Type B pancreatic cell (in vitro differentiated cells): ENCODE results near the gene HSD17B12. TPM values are rescaled to one million over a fixed set of nuclear protein-coding genes. Genes with fewer than 3 reads are reported as not detected.

ENCODE experiments used
- DNase-seq: peaks from one replicate; pipeline ENCODE4 v3.0.0; 2021; ENCODE audit warnings: mixed read lengths; ENCODE audit not compliant: unreplicated experiment; ENCODE audit errors: extremely low spot score
- H3K27ac Mint-ChIP-seq: 2 replicates; pipeline ENCODE4 v1.8.0; 2021; ENCODE audit warnings: mild to moderate bottlenecking, mixed read lengths
- H3K27me3 Mint-ChIP-seq: 2 replicates; pipeline ENCODE4 v1.8.0; 2021; ENCODE audit warnings: mixed read lengths
- H3K36me3 Mint-ChIP-seq: 2 replicates; pipeline ENCODE4 v1.8.0; 2021; ENCODE audit warnings: mixed read lengths
- H3K4me1 Mint-ChIP-seq: one replicate; pipeline ENCODE4 v1.8.0; 2021; ENCODE audit warnings: mixed read lengths; ENCODE audit not compliant: unreplicated experiment
- H3K4me3 Mint-ChIP-seq: 2 replicates; pipeline ENCODE4 v1.8.0; 2021; ENCODE audit warnings: mild to moderate bottlenecking, mixed read lengths
- H3K9me3 Mint-ChIP-seq: 2 replicates; pipeline ENCODE4 v1.8.0; 2021; ENCODE audit warnings: mixed read lengths
- total RNA-seq: library from RNA; stranded (reverse); gene quantifications from 2 replicates; pipeline ENCODE4 v1.2.1, GENCODE V29; 2021; ENCODE audit warnings: low replicate concordance
- TF ChIP-seq, protein P1 (sequence below): fragments of 200-600 bp; sonication (generic); conservative IDR thresholded peaks from 2 replicates; pipeline ENCODE4 v1.5.0; 2021; ENCODE audit warnings: antibody characterized with exemption, mild to moderate bottlenecking

The HSD17B12 gene
- total RNA-seq, 1 donor from 2014 or later, result 99.0 TPM

DNA sequence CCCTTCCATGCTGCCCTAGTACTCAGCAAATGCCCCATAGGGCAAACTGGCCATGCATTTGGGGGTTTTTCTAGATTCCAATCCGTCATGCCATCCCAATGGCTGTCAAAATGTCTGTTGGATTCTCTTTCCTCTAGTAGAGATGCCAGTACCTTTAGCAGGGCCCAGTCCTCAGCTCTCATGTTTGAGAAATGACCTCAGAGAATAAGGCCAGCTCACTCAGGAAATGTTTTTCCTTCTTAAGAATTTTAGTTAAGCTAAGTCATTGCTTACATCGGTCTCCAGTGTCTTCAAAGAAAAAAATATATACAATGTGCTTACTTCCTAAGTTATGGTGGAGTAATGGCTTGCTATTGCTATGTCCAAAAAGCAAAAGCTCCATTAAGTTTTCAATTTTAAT lies 186.0 kb downstream of the HSD17B12 start:
- DNase-seq, result no peak

DNA sequence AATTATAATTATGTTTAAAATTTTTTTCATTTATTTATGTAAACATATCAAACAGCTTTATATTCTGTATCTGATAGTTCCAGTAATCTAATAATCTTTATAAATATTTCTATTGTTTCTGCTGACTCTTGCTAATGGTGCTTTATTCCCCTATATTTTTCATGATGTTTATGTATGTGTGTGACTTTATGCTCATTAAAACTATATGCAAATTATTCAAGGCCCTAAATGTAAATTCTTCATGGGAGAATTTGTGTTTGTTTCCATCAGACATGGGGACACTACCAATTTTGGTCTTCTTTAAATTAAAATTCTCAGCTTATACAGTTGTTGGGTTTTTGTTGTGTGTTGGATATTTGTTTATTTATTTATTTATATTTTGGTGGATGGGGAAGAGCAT lies 186.4 kb downstream of the HSD17B12 start:
- Mint-ChIP-seq H3K4me1 (no peaks in the 10 kb centered on the region), H3K27me3 (peaks cover 32% of the 10 kb centered on the region), H3K36me3 (no peaks in the 10 kb centered on the region), H3K9me3 (no peaks in the 10 kb centered on the region), H3K4me3 (no peak overlapping the region), H3K27ac (no peak overlapping the region)
- TF ChIP-seq, protein P1, sequence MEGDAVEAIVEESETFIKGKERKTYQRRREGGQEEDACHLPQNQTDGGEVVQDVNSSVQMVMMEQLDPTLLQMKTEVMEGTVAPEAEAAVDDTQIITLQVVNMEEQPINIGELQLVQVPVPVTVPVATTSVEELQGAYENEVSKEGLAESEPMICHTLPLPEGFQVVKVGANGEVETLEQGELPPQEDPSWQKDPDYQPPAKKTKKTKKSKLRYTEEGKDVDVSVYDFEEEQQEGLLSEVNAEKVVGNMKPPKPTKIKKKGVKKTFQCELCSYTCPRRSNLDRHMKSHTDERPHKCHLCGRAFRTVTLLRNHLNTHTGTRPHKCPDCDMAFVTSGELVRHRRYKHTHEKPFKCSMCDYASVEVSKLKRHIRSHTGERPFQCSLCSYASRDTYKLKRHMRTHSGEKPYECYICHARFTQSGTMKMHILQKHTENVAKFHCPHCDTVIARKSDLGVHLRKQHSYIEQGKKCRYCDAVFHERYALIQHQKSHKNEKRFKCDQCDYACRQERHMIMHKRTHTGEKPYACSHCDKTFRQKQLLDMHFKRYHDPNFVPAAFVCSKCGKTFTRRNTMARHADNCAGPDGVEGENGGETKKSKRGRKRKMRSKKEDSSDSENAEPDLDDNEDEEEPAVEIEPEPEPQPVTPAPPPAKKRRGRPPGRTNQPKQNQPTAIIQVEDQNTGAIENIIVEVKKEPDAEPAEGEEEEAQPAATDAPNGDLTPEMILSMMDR, result no peak
- DNase-seq, result no peak

More for the DNA sequence above, 186.0 kb downstream of the HSD17B12 start:
- H3K9me3 Mint-ChIP-seq, result no peaks in the 10 kb centered on the region
- no peak overlapping the region for H3K4me3 Mint-ChIP-seq
- H3K27me3 Mint-ChIP-seq, result peaks cover 29% of the 10 kb centered on the region
- TF ChIP-seq, protein P1, result no peak
- H3K4me1 Mint-ChIP-seq, result no peaks in the 10 kb centered on the region
- H3K27ac Mint-ChIP-seq, result no peak overlapping the region
- H3K36me3 Mint-ChIP-seq, result no peaks in the 10 kb centered on the region

DNA sequence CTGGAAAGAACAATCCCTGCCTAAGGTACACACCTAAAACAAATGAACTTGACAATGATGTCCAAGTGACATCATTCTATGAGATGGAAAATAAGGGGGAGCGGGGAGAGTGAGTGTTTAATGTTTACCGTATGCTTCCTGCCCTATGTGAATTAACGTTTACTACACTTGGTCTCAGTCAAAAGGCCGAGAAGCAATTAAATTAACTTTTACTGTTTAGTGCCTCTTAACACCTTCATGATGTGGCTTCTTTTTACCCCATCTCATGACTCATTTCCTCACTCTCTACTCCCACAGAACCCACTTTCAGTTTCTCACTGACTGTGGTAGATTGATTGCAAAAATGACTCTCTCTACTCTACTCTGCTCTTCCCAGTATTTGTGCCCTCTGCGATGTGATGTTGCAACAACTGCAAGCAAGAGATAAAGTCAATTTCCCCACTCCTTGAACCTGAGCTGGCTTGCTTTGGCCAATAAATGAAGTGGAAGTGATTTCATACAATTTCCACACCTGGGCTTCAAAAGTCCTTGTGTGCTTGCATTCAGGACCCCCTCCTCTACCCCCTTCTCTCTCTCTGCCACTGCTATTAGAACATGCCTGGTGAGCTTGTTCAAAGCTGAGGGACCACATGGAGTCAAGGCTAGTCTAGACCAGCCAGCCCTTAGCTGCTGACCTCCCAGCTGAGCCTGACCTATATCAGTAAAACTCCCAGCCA lies 188.5 kb downstream of the HSD17B12 start:
- no peak overlapping the region for H3K27ac Mint-ChIP-seq
- H3K36me3 Mint-ChIP-seq, result no peaks in the 10 kb centered on the region
- no peak for DNase-seq
- TF ChIP-seq, protein P1, result no peak
- H3K4me1 Mint-ChIP-seq, result no peaks in the 10 kb centered on the region
- H3K4me3 Mint-ChIP-seq, result no peak overlapping the region
- no peaks in the 10 kb centered on the region for H3K9me3 Mint-ChIP-seq
- H3K27me3 Mint-ChIP-seq, result peaks cover 52% of the 10 kb centered on the region

DNA sequence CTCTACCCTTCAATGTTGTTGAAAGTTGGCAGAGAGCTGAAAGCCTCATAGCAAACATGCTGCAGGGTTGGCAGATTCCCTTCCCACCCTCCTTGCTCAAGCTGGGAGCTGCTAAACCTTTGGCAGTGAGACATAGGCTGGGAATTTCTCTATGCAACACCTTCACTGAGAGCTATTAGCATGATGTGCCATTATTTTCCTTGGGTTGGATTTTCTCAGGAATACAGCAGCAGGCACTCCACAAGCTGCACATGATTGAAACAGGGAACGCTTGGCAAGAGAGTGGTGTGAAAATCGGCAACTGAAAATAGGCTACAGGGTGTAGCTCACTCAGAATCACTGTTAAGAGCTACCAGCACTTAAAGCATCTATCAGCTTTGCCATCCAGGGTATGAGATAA lies 190.5 kb downstream of the HSD17B12 start:
- H3K9me3 Mint-ChIP-seq, result no peaks in the 10 kb centered on the region
- TF ChIP-seq, protein P1, result no peak
- no peaks in the 10 kb centered on the region for H3K36me3 Mint-ChIP-seq
- peaks cover 69% of the 10 kb centered on the region for H3K27me3 Mint-ChIP-seq
- no peak for DNase-seq
- no peak overlapping the region for H3K4me3 Mint-ChIP-seq
- no peak overlapping the region for H3K27ac Mint-ChIP-seq
- no peaks in the 10 kb centered on the region for H3K4me1 Mint-ChIP-seq

DNA sequence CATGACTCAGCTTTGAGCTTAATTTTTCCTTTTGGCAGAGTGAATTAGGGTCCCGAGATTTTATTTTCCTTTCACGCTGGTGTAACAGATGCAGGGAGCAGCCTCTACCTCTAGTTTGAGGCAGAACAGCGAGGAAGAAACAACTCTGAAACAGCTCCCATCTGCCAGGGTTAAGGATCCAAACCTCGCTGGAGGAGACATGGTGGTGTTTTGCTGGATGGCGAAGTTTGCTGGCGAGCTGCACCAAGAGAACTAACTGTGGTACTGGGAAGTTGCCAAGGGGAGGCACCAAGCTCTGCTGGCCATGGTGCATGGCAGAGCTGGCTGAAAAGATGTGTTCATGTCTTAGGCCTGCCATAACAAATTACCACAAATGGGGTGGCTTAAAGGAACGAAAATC lies 192.5 kb downstream of the HSD17B12 start:
- DNase-seq, result no peak
- Mint-ChIP-seq H3K27me3 (peaks cover 76% of the 10 kb centered on the region), H3K4me1 (no peaks in the 10 kb centered on the region), H3K27ac (no peak overlapping the region), H3K36me3 (no peaks in the 10 kb centered on the region), H3K4me3 (no peak overlapping the region), H3K9me3 (no peaks in the 10 kb centered on the region)
- TF ChIP-seq, protein P1, result no peak
